HG03469 (cell line): ENCODE data around the gene CADM2.

Experiments used
- ATAC-seq: cut with Tn5 transposase; IDR thresholded peaks from one replicate; pipeline ENCODE4 v1.9.1; 2021; ENCODE audit warnings: mild to moderate bottlenecking, moderate library complexity, moderate number of reproducible peaks; ENCODE audit not compliant: unreplicated experiment

The CADM2 gene

DNA sequence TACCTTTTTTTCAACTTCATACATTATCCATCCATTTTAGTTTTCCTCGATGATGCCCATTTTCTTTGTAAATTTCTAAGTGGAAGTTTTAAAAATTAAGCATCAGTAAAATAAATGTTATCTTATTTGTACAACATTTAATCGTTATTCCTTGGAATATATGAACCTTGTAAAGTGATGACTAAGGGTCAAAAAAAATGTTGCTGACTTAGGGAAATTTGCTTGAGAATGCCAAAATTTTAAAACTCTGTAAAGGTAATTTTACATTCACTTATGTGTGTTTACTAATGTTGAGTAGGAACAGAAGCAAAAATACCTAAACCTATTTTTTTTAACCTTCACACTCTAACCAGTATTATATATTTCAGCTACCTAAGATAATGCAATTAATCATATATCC is 1115.0 kb downstream of the CADM2 start:
- ATAC-seq: no peak

- no peak for ATAC-seq
Observed at GRCh38 chr3:86087160-86087871, 1128.5 kb downstream of the CADM2 start.

- ATAC-seq: no peak
Observed at GRCh38 chr3:86104154-86104553, 1145.4 kb downstream of the CADM2 start.

DNA sequence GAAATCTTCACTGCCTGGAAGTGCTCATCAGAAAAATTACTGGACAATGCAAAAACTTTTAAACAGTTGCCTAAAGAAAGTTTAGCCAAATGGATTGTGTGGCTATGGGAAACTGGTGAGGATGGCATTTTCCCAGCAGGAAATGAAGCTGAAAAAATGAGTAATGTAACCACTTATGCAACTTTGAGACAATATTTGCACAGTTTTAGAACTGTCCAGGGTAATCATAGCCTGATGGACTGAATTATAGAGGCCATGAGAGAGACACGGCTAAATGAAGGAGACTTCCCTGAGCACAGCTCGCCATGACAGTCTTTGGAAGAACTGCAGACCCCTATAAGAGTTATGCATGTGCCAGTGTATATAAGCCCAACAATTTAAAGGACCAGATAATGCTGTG is 1150.6 kb downstream of the CADM2 start:
- ATAC-seq: no peak
